GM19438 (cell line): ENCODE results near the gene NPAS2.

ENCODE experiments used
- ATAC-seq: cut with Tn5 transposase; IDR thresholded peaks from one replicate; pipeline ENCODE4 v1.9.1; 2021; ENCODE audit warnings: low read depth; ENCODE audit not compliant: unreplicated experiment

NPAS2 gene

GRCh38 chr2:100852999-100853908 is 33.3 kb downstream of the NPAS2 start:
- no peak for ATAC-seq

DNA sequence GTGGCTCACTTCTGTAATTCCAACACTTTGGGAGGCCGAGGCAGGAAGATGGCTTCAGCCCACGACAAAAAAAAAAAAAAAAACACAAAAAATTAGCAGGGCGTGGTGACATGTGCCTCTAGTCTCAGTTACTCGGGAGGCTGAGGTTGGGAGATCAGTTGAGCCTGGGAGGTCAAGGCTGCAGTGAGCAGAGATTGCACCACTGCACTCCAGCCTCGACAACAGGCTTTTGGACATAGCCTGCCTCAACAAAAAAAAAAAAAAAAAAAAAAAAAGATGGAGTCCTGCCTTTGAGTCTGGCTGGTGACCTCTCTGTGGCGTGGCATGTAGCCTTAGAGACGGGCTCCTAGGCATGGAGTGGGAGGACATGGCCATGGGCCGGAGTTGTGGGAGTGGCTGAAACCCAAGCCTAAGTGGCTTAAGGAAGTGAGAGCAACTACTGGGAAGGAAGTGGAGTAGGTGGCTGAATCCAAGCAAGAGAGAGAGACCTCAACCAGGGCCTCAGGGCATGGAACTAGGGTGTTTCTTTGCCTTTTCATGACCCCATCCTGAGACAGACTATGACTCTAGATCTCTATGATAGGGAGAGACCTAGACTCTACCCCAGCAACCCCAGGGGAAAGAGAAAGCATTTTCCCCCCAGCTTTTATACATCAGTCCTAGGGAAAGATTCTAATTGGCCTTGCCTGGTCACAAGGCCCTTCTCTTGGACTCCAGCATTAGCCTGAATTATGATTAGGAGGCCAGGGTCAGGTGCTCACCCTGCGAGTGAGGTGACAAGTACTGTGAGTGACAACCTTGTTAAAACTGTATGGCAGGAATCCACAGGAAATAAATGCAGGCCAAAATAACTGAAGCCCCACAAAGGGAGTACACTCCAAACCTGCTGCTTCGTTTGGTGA is 34.2 kb downstream of the NPAS2 start:
- ATAC-seq, result no peak

DNA sequence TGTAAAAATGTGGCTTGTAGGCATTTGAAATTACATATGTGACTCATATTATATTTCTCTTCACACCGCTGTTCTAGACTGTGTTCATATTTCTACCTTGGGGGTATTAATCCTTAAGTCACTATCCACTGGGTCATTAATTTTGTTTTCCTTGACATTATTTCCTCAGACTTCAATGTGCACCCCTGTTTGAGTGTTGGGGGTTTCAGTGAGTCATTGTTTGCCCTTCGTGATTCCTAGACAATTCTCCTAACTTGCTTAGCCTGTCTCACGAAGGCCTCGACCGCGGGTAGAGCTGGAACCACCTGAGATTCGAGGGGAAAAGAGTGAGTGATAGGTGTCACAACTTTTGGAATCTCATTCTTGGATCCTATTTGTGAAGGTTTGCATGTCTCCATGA is 35.1 kb downstream of the NPAS2 start:
- no peak for ATAC-seq

DNA sequence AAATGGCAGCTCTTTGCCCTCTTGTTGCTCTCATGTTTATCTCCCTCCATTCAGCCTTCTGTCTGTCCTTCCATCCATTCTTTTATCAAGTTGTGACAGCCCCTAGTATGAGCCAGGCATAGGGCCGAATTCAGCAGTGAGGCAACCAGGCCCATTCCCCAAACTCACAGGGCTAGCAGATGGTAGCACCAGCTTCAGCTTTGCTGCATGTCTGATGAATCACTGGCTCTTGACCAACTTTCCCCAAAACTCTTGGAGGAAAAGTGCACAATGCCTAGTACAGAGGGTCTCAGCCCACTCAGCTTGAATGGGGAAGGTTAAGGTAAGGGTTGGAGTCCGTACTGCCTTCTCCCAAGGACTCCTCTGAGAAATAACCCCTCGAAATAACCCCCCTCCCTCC is 35.7 kb downstream of the NPAS2 start:
- no peak for ATAC-seq

- ATAC-seq, result no peak
These were observed 36.8 kb downstream of the NPAS2 start for GRCh38 chr2:100856732-100857131.

GRCh38 chr2:100857341-100857740 is 37.4 kb downstream of the NPAS2 start:
- no peak for ATAC-seq

DNA sequence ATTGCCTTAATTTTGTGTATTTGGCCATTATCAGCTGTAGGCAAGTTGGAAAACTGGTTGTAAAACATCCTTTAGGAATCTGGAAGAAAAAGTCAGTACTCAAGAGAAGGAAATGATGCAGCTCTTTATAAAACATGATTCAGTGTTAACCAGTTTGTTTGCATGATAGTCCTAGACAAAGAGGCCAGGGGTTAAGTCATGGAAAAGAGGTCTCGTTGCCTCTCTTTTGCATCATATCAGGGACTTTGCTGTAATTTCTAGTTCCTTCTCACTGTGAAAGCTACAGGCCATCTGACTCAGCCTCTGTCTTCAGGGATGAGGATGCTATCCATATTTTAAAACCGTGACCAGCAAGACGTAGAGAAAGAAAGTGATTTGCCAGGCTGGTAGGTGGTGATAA is 38.0 kb downstream of the NPAS2 start:
- ATAC-seq, result no peak

- ATAC-seq, result no peak
These were observed 40.0 kb downstream of the NPAS2 start for GRCh38 chr2:100859902-100860301.

DNA sequence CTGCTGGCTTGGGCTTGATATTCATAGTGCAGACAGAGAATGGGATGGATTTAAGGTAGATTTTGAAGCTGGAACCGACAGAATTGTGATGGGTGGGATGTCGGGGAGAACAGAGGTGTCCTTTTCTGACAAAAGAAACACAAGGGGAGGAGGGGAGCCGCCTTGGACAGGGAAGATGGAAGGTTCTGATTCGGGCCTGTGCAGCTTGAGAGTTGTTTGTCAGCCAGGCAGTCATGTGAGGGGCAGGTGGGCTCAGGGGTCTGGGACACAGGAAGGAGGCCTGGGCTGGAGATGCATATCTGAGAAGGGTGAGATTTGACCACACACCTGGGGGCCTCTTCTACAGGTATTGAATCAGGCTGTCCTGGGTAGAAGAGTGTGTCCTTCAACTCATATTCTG is 41.4 kb downstream of the NPAS2 start:
- ATAC-seq, result no peak

GRCh38 chr2:100862081-100862480 is 42.1 kb downstream of the NPAS2 start:
- ATAC-seq, result no peak

GRCh38 chr2:100865816-100866460 is 46.0 kb downstream of the NPAS2 start:
- no peak for ATAC-seq

DNA sequence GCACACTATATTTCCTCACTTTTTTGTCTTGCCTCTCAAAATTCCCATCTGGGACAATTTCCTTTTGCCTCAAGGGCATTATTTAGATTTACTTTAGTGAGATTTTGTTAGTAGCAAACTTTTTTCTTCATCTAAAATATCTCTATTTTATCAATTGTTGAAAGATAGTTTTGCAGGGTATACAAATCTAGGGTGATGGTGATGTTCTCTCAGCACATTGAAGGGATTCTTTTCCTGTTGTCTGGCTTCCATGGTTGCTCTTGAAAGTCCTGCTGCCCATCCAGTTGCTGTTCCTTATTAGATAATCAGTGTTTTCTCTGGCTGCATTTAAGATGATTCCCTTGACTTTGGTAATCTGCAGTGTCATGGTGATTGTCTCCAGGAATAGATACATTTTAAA is 48.1 kb downstream of the NPAS2 start:
- ATAC-seq, result no peak

DNA sequence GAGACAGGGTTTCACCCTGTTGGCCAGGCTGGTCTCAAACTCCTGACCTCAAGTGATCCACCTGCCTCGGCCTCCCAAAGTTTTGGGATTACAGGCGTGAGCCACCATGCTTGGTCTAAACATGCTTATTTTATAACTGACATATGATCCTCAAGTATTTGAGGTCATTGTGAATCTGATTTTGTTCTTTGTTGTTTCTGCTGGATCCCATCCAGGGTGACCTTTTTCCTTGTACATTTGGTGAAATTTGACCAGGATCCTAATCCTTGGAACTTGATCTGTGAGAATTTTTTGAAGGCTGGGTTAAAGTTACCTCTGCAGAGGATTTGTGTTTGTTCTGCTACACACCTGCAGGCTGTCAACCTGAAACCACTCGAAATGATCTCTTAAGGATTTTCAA is 49.2 kb downstream of the NPAS2 start:
- ATAC-seq, result no peak

DNA sequence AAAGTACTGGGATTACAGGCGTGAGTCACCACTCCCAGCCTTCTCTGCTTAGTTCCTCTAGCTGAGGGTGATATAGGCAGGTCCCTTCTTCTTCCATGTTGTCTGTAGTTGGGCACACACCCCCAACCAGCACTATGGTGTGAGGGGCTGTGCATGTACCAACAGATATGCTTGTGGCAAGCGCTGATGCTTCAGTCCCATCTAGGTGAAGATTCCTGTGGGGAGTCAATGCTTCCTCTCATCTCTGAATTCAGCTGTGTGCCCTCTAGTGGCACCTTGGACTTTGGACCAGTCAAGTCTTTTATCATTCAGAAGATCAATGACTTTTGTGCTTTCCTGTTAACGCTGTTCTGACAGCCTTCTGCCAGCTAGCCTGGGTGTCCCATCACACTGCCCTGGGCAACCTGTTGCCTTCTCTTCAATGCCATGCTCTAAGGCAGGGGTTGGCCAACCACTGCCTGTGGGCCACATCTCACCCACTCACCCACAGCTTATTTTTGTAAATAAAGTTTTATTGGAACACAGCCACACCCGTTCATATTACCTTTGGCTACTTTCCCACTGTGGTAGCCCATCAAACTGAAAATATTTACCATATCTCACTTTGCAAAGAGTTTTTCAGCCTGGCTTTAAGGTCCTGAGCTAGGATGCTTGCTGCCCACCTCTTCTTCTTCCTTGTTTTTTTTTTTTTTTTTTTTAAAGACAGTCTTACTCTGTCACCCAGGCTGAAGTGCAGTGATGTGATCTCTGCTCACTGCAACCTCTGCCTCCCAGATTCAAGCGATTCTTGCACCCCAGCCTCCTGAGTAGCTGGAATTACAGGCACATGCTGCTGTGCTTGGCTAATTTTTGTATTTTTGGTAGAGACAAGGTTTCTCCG is 51.0 kb downstream of the NPAS2 start:
- ATAC-seq, result no peak

- no peak for ATAC-seq
These were observed 55.7 kb downstream of the NPAS2 start for GRCh38 chr2:100875516-100876230.

DNA sequence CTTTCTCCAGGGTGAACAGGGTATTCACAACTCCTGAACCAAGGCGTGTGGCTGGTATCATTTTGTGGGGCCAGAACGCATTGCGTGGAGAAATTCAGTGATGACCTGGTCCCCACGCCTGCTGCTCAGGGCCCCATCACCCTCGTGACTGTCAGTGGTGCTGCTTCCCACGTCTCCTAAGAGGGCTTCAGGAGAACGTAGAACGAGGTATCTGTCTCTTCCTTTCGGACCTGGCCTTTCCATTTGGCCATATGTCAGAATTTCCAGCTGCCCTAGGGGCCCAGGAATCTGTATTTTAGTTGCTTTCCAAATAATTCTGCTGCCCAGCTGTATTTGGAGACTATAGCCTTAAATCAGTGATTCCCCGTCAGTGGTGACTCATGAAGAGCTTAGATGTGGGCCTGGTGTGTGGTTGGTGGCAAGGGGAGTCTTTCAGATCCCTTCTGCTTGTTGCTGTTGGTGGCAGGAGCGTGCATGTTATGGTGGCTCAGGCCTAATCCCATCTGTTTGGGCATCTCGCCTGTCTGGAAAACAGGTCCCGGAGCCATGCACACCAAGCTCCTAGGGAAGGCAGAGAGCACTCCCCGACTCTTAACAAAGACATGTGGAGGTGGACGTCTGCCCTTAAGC is 56.4 kb downstream of the NPAS2 start:
- no peak for ATAC-seq

GRCh38 chr2:100877555-100877954 is 57.6 kb downstream of the NPAS2 start:
- no peak for ATAC-seq

DNA sequence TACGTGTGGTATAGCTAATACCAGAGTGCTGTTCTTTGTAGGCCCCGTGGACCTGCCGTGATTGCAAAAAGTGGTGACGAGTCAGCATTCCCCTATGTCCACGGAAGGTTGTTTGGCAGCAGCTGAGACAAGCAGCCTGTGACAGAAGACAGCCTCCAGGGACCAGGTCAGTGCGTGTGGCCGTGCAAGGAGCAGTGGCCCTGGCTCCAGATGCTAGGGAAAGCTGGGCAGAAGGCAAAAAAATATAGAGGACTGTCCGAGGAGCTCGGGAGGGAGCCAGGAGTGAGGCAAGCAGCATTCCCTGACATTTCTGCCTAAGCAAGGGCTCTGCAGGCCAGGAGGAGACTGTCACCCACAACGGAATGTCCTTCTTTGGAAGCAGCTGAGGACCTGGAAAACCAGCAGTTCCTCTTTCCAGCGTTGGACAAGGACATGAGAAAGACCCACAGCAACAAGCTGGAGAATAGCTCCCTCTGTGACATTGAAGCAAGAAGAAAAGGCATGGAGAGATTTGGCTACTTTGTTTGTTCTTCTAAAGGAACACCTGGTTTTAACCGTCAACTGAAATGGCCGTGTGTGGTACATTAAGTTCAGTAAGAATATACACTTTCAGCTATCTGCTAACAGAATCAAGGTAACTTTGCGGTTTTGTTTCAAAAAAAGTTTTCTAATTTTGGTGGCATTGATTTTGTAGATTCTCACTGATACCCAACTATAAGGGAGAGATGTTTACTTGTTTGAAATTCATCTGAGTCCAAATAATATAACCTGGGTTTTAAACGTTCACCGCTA is 58.3 kb downstream of the NPAS2 start:
- no peak for ATAC-seq
